Lower leg skin (tissue), 4 donors: ENCODE measurements around the gene KCNK4. TPM values are rescaled to one million over a fixed set of nuclear protein-coding genes. Genes with fewer than 3 reads are reported as not detected.

ENCODE experiments used
- DNase-seq, 2 donors: peaks; one replicate each; pipeline ENCODE4 v3.0.0-alpha.2; 2019; ENCODE audit warnings: low spot score in 2 of 2
- H3K4me3 ChIP-seq: fragments of 200-600 bp; sonication (generic); 2 replicates; pipeline ENCODE4 v1.5.1; 2017; ENCODE audit warnings: mild to moderate bottlenecking, low read depth; ENCODE audit not compliant: poor library complexity, severe bottlenecking
- POLR2A ChIP-seq, 2 donors: fragments of 450-650 bp; IDR thresholded peaks; one replicate each; pipeline ENCODE4 v1.6.1; 2016 to 2017; ENCODE audit warnings: antibody characterized with exemption in 2 of 2, mild to moderate bottlenecking in 1 of 2, moderate library complexity in 1 of 2
- WGBS, 2 donors: methylation state at CpG; one replicate each; pipeline ENCODE4 v1.1.5; 2018; 5-methylcytosine and 5-hydroxymethylcytosine counted together
- intact Hi-C: fragments of 100-400 bp; cut with DNase I; formaldehyde crosslinking; loops from one replicate; pipeline ENCODE4 v1.15.0; 2023; ENCODE audit warnings: low total_unique reads
- total RNA-seq, 4 donors: library from RNA; depleted of rRNA; stranded (reverse); fragments of >200 nt; gene quantifications; one replicate each; pipeline ENCODE4 v1.1.0, GENCODE V29; 2016
- TF ChIP-seq, protein P1 (sequence below), 3 donors: fragments of 450-650 bp; IDR thresholded peaks; one replicate each; pipeline ENCODE4 v1.5.1; 2016; ENCODE audit warnings: antibody characterized with exemption in 3 of 3, mild to moderate bottlenecking in 3 of 3, moderate library complexity in 2 of 3

Gene KCNK4
- total RNA-seq, 4 donors from 2014 or later, result not detected

DNA sequence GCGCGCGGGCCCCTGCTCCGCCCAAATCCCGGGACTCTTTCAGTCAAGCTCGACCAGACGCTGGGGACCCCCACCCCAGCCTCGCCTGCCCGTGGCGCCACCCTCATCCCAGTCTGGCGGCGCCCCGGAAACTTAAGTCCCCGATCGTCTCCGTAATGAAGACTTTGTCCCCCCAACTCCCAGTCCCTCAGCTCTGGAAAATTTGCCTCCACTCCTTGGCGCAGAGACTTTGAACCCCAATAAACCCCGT, 39.4 kb upstream of the KCNK4 start:
- no peak for DNase-seq
- H3K4me3 ChIP-seq, result peak overlapping the region; percentile 55
- intact Hi-C loops, result no loop called here
- WGBS, 2 donors, result 0 to 1% methylated on average over 17 to 18 of the region's 18 CpGs
- no peak for TF ChIP-seq POLR2A (IDR thresholded peaks at IDR 0.05)
- TF ChIP-seq, protein P1, sequence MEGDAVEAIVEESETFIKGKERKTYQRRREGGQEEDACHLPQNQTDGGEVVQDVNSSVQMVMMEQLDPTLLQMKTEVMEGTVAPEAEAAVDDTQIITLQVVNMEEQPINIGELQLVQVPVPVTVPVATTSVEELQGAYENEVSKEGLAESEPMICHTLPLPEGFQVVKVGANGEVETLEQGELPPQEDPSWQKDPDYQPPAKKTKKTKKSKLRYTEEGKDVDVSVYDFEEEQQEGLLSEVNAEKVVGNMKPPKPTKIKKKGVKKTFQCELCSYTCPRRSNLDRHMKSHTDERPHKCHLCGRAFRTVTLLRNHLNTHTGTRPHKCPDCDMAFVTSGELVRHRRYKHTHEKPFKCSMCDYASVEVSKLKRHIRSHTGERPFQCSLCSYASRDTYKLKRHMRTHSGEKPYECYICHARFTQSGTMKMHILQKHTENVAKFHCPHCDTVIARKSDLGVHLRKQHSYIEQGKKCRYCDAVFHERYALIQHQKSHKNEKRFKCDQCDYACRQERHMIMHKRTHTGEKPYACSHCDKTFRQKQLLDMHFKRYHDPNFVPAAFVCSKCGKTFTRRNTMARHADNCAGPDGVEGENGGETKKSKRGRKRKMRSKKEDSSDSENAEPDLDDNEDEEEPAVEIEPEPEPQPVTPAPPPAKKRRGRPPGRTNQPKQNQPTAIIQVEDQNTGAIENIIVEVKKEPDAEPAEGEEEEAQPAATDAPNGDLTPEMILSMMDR (IDR thresholded peaks at IDR 0.05), result no peak

DNA sequence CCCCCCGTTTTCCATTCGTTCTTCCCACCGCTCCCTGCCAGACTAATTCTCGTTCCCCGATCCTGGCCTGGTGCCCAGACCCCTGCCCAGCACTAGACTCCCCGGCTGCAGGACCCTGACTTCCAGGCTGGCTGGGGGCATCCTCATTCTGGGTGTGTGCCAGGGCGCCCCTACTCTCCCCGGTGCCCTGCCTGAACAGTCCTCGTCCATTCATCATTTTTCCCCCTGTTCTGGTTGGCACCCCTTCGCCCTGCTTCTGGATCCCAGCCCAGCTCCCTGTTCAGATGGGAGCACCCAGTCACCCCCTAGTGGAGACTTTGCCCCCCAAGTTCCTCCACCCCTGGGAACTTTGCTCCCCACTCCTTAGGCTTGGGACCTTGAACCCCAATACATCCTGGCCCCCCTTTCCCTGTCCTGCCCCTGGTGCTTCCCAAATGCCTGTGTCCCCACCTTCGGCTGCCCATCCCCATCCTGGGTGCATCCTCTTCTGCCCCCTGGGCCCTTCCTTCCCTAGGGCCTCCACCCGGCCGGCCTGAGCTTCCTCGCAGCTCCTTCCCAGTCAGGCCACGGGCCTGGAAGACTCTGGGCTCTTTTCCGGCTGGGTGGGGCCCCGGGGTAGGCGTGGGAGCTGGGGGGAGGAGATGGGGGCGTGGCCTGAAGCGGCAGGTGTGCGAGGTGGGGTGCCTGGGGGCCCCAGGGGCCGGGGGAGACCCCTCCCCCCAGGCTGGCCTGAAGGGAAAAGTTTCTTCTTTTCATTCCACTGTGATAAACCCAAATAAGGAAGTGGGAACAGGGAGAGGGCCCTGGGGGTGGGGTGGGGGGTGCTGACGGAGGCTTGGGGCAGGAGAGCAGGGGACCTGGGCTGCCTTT, 38.9 kb upstream of the KCNK4 start:
- intact Hi-C loops, result no loop called here
- 4 to 6% methylated on average over 23 of the region's 23 CpGs for WGBS, 2 donors
- no peak for TF ChIP-seq POLR2A (IDR thresholded peaks at IDR 0.05)
- TF ChIP-seq, protein P1 (IDR thresholded peaks at IDR 0.05), result no peak
- peak in 1 of 2 donors; percentile 92 for DNase-seq
- peak overlapping the region; percentile 55 for H3K4me3 ChIP-seq

DNA sequence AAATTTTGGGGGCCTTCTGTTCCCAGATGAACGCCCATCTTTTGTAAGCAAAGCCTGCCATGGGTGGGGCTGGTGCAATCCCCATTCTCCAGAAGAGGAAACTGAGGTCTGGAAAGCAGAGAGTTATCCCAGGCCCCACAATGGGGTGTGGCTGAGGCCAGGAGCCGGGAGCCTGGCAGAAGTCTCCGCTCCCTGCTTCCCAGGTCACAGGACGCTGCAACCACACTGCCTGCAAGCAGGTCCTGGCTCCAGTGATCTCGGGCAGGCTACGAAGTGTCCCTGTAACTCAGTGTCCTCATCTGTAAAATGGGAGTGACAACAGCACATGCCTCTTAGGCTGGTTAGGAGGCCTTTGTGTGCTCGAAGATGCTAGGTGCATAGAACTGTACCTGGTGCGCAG, 38.1 kb upstream of the KCNK4 start:
- no peak for TF ChIP-seq POLR2A (IDR thresholded peaks at IDR 0.05)
- TF ChIP-seq, protein P1 (IDR thresholded peaks at IDR 0.05), result no peak
- 60 to 68% methylated on average over 8 of the region's 8 CpGs for WGBS, 2 donors
- intact Hi-C loops, result no loop called here
- no peak overlapping the region for H3K4me3 ChIP-seq
- DNase-seq, result no peak

DNA sequence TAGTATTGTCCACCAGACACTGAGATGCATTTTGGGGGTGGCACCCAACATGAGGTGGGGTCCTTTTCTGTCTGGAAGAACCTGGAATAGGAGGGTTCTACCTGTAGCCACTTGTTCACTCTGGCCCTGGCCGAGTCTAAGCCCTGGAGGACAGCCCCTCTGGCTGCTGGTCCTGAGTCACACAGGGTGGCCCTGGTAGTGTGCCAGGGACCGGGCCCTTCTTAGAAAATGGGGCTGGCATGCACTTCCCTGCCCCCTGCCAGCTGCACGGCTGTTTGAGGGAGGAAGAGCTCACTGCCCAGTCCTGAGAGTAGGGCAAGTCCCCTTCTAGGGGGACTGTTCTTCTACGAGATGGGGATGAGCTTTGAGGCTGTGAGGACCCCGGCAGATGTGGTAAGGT, 37.6 kb upstream of the KCNK4 start:
- no peak for TF ChIP-seq POLR2A (IDR thresholded peaks at IDR 0.05)
- TF ChIP-seq, protein P1 (IDR thresholded peaks at IDR 0.05), result no peak
- no peak overlapping the region for H3K4me3 ChIP-seq
- no peak for DNase-seq
- intact Hi-C loops, result no loop called here
- 43 to 46% methylated on average over 5 of the region's 5 CpGs for WGBS, 2 donors

DNA sequence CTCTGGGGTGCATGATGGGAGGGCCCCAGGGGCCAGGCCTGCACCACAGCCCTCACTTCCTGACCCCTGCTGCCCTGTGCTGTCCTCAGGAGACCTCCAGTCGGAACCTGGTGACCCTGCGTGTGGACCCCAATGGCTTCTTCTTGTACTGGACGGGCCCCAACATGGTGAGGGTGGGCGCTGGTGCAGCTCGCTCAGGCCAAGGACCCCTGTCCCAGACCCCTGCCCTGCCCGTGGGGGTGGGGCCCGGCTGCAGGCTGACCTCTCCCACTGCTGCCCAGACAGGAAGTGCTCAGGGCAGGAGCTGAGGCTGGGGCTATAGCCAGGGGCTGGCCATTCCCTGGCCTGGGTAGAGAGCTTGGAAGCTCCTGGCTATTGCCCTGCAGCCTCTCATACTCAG, 36.8 kb upstream of the KCNK4 start:
- DNase-seq, result no peak
- 85 to 95% methylated on average over 4 to 7 of the region's 7 CpGs for WGBS, 2 donors
- no peak overlapping the region for H3K4me3 ChIP-seq
- TF ChIP-seq, protein P1 (IDR thresholded peaks at IDR 0.05), result no peak
- TF ChIP-seq POLR2A (IDR thresholded peaks at IDR 0.05), result no peak
- intact Hi-C loops, result no loop called here
